SK-N-SH treated with all-trans-retinoic acid at 6 μM for 48 hours (cell line): ENCODE results near the gene SLC7A8.

Experiments used
- ISL1 ChIP-seq: fragments of 250-450 bp; sonication (Bioruptor Pico); IDR thresholded peaks from 2 replicates; pipeline ENCODE4 v2.1.2; 2022; ENCODE audit warnings: mild to moderate bottlenecking, moderate library complexity
- PATZ1 ChIP-seq: fragments of 250-450 bp; sonication (Bioruptor Pico); IDR thresholded peaks from 2 replicates; pipeline ENCODE4 v1.8.0; 2020; ENCODE audit warnings: mild to moderate bottlenecking, moderate library complexity, borderline replicate concordance
- SNAI2 ChIP-seq: fragments of 250-450 bp; sonication (Bioruptor Pico); IDR thresholded peaks from 2 replicates; pipeline ENCODE4 v1.5.0; 2020; ENCODE audit warnings: mild to moderate bottlenecking, moderate library complexity

GRCh38 chr14:23181946-23182345, 1.5 kb downstream of the SLC7A8 start:
- TF ChIP-seq SNAI2 (CRISPR knock-in tag), result no peak
- TF ChIP-seq PATZ1, result no peak
- no peak for TF ChIP-seq ISL1 (CRISPR knock-in tag)
